Measurements from ENCODE around the gene MUC4.

DNA sequence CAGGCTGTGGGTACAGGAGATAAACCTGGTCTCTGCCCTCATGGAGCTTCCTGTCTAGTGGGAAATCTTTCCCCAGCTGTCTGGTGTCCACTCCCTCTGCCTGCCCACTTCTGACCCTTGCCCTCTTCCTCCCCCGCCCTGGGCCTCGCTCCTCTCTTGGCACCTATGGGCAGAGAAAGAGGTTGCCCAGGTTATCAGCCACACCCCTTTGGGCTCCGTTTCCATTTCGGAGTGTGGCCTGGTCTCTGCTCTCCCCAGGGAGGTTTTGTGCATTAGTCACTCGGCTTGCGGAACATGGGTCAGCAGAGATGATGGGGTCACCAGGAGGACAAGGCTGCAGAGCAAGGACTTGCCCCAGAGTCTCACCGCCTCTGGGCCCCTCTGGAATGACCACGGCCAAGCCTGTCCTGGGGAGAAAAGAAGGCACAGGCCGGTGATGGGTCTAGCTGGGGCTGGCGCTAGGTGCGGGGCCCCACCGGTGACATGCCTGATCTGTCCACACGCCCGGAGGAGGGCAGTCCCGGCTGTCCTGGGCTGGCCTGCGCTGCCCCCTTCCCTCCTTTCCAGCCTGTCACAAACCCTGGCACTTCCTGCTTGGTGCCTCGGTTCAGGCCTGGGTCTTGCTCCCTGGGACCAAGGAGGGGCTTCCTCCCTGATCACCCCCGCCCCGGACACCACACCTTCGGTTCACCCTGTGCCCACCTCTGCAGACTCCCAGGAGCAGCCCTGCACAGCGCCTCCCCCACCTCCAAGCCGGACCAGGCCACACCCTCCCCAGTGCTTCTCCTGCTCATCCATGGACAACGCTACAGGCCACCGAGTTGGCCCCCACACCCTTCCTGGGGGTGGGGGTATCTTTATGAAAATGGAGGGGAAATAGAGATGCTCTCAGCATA is 35.6 kb upstream of the MUC4 start:
- TF ChIP-seq CTCF (IDR thresholded peaks at IDR 0.05; ENCODE audit: low read depth, low read length): no peak
- TF ChIP-seq MAX (IDR thresholded peaks at IDR 0.05; ENCODE audit: low read depth, low read length): no peak
- no peak for TF ChIP-seq POLR2A (IDR thresholded peaks at IDR 0.05; ENCODE audit: extremely low read depth, insufficient read length)
- no peak for TF ChIP-seq MYC (IDR thresholded peaks at IDR 0.05; ENCODE audit: low read depth, low read length)
